Immature natural killer cell (primary cell): ENCODE data around the gene CTIF. TPM values are rescaled to one million over a fixed set of nuclear protein-coding genes. Genes with fewer than 3 reads are reported as not detected.
A peak's percentile ranks its signal among the peaks of the same experiment; 100 is the strongest.

ENCODE experiments used
- DNase-seq, 3 donors: peaks; one replicate each; pipeline ENCODE4 v3.0.0; 2022; ENCODE audit warnings: mixed read lengths in 1 of 3
- H3K27ac Mint-ChIP-seq, 6 donors: one replicate each; pipeline ENCODE4 v1.8.0; 2020; ENCODE audit warnings: mixed read lengths in 6 of 6, mild to moderate bottlenecking in 5 of 6, inconsistent platforms in 4 of 6, moderate library complexity in 3 of 6
- H3K27me3 Mint-ChIP-seq, 3 donors: one replicate each; pipeline ENCODE4 v1.8.0; 2020 to 2021; ENCODE audit warnings: low read depth in 3 of 3, mild to moderate bottlenecking in 3 of 3, mixed read lengths in 3 of 3, moderate library complexity in 3 of 3, inconsistent platforms in 1 of 3
- H3K36me3 Mint-ChIP-seq, 3 donors: one replicate each; pipeline ENCODE4 v1.8.0; 2020; ENCODE audit warnings: mixed read lengths in 3 of 3, inconsistent platforms in 2 of 3, mild to moderate bottlenecking in 2 of 3
- H3K4me1 Mint-ChIP-seq, 2 donors: one replicate each; pipeline ENCODE4 v1.8.0; 2020; ENCODE audit warnings: inconsistent platforms in 2 of 2, mild to moderate bottlenecking in 2 of 2, mixed read lengths in 2 of 2, moderate library complexity in 1 of 2
- H3K4me3 Mint-ChIP-seq, 5 donors: one replicate each; pipeline ENCODE4 v1.8.0; 2020; ENCODE audit warnings: mild to moderate bottlenecking in 5 of 5, mixed read lengths in 5 of 5, inconsistent platforms in 3 of 5, moderate library complexity in 3 of 5
- H3K9me3 Mint-ChIP-seq, 6 donors: one replicate each; pipeline ENCODE4 v1.8.0; 2020; ENCODE audit warnings: mild to moderate bottlenecking in 6 of 6, mixed read lengths in 6 of 6, inconsistent platforms in 4 of 6, moderate library complexity in 3 of 6
- polyA plus RNA-seq, 3 donors: library from polyadenylated mRNA; unstranded; fragments of 300-500 nt; fragmentation: Illumina TruSeq; gene quantifications; one replicate each; pipeline ENCODE4 v1.2.3, GENCODE V29; 2021

CTIF gene
- polyA plus RNA-seq, 3 donors from 2014 or later, result 0.28 to 1.2 TPM; not detected in 1

DNA sequence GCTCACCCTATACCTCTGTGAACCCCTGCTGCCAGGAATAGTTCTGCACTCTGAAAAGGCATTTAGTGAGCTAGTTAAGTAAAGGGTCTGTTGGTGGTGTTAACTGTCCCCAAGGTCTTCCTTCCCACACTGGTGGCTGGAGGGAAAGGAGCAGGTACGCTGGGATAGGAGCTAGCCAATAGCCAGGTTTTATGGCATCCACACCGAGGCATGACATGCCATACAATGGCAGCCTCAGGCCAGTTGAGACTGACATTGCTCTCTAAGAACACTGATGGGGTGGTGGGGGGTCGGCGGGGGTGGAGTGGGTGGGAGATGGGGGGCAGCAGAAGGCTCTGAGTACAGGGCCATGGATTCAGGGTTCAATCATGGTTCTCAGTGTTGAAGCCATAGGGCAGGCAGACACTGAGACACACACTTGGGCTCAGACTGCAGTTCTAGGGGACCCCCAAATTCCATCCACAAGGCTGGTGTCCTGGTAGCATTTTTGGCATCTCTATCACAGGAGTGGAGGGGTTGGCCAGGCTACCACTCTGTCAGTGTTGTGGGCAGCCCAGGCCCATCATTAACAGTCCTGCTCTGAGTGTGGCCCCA is 136.0 kb downstream of the CTIF start:
- no peak for DNase-seq
- H3K4me3 Mint-ChIP-seq, result no peak overlapping the region
- H3K9me3 Mint-ChIP-seq, result peaks cover 0 to 6% (median 0%) of the 10 kb centered on the region in 6 donors
- no peak overlapping the region for H3K27ac Mint-ChIP-seq
- H3K27me3 Mint-ChIP-seq, result peaks cover 0 to 2% (median 2%) of the 10 kb centered on the region in 3 donors
- H3K4me1 Mint-ChIP-seq, result peaks cover 0 to 2% of the 10 kb centered on the region in 2 donors
- H3K36me3 Mint-ChIP-seq, result peaks cover 7 to 11% (median 8%) of the 10 kb centered on the region in 3 donors

DNA sequence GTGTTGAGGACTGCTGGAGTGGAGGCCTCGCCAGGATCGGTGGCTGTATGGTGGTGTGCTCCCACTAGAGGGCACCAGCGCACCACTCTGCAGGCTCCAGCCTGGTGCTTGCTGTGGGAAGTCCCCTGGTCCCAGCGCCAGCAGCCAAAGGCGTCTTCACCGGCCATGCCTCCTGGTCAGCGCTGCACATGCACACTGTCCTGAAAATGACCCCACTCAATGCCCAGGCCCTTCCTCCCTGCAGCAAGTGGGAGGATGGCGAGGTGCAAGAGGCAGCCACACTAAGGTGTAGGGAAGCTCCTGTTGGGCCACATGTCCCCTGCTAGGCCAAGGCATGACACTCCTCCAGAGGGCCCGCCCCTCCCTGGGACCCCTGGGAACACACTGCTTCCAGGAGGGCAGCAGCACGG is 136.5 kb downstream of the CTIF start:
- Mint-ChIP-seq H3K9me3 (peaks cover 0 to 6% (median 0%) of the 10 kb centered on the region in 6 donors), H3K4me3 (no peak overlapping the region), H3K27me3 (peaks cover 0 to 2% (median 2%) of the 10 kb centered on the region in 3 donors), H3K36me3 (peaks cover 7 to 11% (median 8%) of the 10 kb centered on the region in 3 donors), H3K27ac (peak overlapping the region in 1 of 6 donors; percentile 7), H3K4me1 (peaks cover 0 to 2% of the 10 kb centered on the region in 2 donors)
- DNase-seq, result peak; percentile 77 to 80 (median 77)

DNA sequence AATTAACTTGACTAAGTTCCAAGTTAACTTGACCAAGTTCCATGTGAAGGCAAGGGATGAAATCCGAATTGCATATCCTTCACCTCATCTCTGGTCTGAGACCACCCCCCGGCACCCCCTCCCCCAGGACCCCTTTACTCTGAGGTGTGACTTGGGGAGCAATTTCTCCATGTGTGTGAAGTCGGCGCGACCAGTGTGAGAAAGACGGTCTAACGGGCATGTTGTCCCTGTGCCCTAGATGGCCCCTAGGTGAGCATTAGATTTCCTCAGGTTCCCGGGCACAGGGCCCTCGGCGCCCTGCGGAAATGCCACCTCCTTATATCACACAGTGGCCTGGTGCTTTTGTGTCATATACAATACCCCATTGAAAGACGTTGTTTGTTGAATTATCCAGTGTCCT is 137.1 kb downstream of the CTIF start:
- Mint-ChIP-seq H3K4me1 (peaks cover 0 to 2% of the 10 kb centered on the region in 2 donors), H3K27ac (no peak overlapping the region), H3K27me3 (peaks cover 0 to 2% (median 2%) of the 10 kb centered on the region in 3 donors), H3K4me3 (no peak overlapping the region), H3K9me3 (peaks cover 0 to 6% (median 0%) of the 10 kb centered on the region in 6 donors), H3K36me3 (peaks cover 7 to 9% (median 8%) of the 10 kb centered on the region in 3 donors)
- no peak for DNase-seq

DNA sequence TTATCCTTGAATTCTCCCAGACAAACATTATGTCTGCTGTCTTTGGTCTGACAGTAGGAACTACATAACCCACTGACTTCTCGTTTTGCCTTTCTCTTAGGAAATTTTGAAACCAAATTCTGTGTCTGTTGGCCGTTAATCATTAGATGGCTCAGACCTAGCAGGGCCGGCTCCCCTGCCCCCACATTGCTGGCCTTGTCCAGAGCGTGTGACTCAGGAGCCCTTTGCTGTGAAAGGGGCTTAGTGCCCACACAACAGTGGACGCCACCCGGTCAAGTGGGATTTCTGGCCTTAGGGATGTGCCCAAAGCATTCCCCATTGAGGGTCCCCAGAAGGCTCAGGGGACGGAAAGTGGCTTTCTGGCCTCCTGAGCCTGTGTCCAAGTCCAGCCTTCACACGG is 137.5 kb downstream of the CTIF start:
- Mint-ChIP-seq H3K27ac (no peak overlapping the region), H3K4me1 (peaks cover 0 to 2% of the 10 kb centered on the region in 2 donors), H3K36me3 (peaks cover 5% of the 10 kb centered on the region in 3 donors), H3K27me3 (peaks cover 0 to 2% (median 2%) of the 10 kb centered on the region in 3 donors), H3K9me3 (peaks cover 0 to 5% (median 0%) of the 10 kb centered on the region in 6 donors), H3K4me3 (no peak overlapping the region)
- DNase-seq, result no peak

DNA sequence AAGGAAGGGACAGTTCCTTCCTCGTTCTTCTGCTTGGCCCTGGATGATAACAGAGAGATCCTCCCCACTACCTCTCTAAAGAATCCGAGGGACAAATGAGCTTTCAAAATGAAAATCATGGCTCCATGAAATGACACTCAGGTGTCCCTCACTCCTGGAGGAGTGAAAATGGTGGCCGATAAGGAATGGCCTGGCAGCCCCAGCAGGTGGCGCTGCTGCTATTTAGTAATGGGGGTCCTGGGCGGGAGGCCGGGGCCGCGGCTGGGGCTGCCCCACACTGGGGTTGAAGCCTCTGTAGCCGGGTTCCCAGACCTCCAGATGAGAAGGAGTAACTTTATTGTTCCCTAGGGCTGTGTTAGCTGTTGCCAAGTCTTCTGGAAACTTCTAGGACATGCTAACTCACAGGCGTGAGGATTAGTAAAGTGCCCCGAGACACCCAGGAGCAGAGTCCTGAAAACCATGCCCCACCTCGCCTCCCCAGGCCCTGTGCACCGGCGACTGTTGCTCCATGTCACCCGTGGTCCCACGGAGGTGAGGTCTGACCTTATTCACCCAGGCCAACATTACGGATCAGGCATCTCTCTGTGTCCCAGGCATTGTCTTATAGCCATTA is 138.0 kb downstream of the CTIF start:
- DNase-seq, result peak; percentile 44 to 52 (median 52)
- no peak overlapping the region for H3K27ac Mint-ChIP-seq
- H3K4me3 Mint-ChIP-seq, result no peak overlapping the region
- H3K27me3 Mint-ChIP-seq, result peaks cover 0 to 2% (median 2%) of the 10 kb centered on the region in 3 donors
- H3K4me1 Mint-ChIP-seq, result peaks cover 0 to 2% of the 10 kb centered on the region in 2 donors
- no peaks in the 10 kb centered on the region for H3K36me3 Mint-ChIP-seq
- peaks cover 0 to under 1% (median 0%) of the 10 kb centered on the region in 6 donors for H3K9me3 Mint-ChIP-seq

DNA sequence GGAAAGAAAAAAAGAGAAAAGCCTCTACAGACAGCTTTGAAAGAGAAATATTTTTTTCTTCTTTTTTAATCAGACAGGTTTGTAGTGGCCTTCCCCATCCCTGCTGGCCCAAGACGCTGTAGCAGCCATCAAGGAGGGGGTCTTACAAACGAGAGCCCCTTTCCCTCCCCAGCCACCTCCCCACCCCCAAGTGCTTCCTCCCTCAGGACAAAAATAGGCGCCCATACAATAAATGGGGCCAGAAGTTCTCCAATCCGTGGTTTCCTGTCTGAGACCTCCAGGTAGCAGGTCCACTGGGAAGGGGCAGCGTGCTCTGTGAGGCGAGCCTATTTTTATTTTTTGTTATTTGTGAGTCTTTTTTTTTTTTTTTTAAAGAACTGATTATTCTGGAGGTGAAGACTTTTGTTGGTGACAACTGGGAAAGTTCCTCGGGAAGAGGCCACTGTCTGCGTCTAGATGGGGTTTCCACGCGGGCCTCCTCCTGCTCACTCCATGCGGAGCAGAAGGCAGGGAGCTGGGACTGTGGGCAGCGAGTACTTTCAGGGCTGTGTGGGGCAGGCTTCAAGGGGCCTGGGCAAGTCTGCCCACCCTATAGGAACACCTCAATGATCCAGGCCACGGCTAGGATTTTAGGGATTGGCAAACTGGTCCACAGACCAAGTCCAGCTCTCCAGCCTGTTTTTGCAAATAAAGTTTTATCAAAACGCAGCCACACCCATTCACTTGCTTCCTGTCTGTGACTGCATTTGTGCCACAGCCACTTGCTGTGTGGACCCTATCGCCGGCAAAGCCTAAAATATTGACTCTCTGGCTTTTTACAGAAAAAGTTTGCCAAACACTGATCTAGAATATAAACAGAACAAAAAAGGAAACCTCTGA is 139.6 kb downstream of the CTIF start:
- Mint-ChIP-seq H3K36me3 (no peaks in the 10 kb centered on the region), H3K4me1 (peaks cover 0 to 2% of the 10 kb centered on the region in 2 donors), H3K27ac (peak overlapping the region in 1 of 6 donors; percentile 52), H3K4me3 (no peak overlapping the region), H3K27me3 (peaks cover 0 to 2% (median 0%) of the 10 kb centered on the region in 3 donors), H3K9me3 (no peaks in the 10 kb centered on the region)
- no peak for DNase-seq

DNA sequence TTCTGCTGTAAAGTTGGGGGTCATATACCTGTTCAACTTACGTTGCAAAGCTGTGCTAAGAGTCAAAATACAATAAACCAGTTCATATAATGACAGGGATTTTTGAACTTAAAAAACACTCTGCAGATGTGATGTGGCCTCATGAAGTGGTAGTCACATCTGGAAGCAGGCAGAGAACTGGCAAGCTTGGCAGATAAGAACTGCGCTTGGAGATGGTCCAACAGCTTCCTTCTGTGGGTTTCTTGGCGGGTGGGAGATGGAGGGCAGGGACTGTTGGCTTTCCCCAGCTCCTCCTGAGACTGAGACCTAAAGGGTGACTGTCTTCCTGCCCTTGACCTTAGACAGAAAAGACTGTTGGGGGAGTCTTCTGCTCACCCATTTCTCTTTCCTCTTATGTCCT is 140.4 kb downstream of the CTIF start:
- Mint-ChIP-seq H3K9me3 (no peaks in the 10 kb centered on the region), H3K4me3 (no peak overlapping the region), H3K36me3 (no peaks in the 10 kb centered on the region), H3K4me1 (peaks cover 0 to 2% of the 10 kb centered on the region in 2 donors), H3K27ac (peak overlapping the region in 1 of 6 donors; percentile 52), H3K27me3 (peaks cover 0 to 2% (median 0%) of the 10 kb centered on the region in 3 donors)
- DNase-seq, result no peak

DNA sequence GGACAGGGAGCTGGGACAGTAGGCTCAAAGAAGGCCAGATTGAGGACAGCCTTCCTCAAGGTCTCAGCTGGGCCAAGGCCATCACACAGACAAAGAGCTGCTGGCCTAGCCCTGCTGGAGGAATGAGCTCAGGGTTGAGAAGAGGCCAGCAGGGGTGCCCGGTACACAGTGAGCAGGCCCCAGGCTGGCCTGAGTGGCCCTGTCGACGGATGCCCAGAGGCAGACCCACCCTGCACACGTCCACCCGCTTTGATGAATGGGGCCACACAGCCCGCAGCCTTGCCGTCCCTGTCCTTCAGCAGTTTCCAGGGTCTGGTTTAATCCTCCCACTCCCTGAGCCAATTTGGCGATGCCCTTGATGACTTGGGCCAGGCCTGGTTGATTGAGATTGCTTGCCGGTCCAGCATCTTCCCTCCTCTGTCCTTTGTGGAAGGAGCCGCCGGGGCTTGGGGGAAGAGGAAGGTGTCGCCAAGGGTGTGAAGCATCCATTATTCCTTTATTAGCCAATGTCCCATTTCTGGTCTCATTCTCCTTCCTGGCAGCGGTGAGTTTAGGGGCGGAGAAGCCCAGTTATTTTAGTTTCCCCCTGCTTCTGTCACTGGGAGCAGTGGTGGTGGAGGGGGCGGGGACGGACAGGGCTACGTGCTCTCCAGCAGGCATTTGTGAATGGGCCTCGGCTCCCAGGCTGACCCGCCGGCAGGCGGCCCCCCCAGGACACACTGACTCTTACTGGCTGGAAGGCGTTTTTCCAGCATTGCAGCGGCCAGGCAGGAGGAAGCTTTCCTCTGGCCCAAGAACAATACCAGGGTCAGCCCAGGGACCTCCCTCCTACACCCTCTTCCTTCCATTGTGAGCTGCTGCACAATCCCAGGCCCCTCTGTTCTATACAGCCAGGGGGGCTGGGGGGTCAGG is 141.8 kb downstream of the CTIF start:
- Mint-ChIP-seq H3K9me3 (no peaks in the 10 kb centered on the region), H3K27ac (no peak overlapping the region), H3K27me3 (no peaks in the 10 kb centered on the region), H3K36me3 (no peaks in the 10 kb centered on the region), H3K4me1 (no peaks in the 10 kb centered on the region), H3K4me3 (no peak overlapping the region)
- DNase-seq, result no peak

DNA sequence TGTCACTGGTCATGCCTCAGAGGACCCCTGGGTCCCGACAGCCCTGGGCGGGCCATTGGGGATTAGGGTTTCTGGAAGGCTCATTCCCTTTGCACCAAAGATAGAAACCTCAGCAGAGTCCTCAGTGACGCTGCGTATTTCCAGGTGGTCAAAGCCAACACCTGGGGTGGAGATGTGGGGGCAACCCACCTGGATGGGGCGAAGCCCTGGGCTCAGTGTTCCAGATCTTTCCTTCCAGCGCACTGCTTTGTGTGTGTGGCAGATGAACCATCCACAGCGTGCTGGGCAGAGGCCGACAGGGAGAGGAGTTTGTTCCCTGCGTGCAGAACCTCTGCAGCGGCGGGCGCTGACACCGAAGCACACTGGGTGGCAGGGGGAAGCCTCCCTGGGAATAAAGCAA is 143.9 kb downstream of the CTIF start:
- H3K4me1 Mint-ChIP-seq, result no peaks in the 10 kb centered on the region
- H3K36me3 Mint-ChIP-seq, result no peaks in the 10 kb centered on the region
- no peak overlapping the region for H3K4me3 Mint-ChIP-seq
- no peaks in the 10 kb centered on the region for H3K9me3 Mint-ChIP-seq
- no peak for DNase-seq
- no peaks in the 10 kb centered on the region for H3K27me3 Mint-ChIP-seq
- no peak overlapping the region for H3K27ac Mint-ChIP-seq

DNA sequence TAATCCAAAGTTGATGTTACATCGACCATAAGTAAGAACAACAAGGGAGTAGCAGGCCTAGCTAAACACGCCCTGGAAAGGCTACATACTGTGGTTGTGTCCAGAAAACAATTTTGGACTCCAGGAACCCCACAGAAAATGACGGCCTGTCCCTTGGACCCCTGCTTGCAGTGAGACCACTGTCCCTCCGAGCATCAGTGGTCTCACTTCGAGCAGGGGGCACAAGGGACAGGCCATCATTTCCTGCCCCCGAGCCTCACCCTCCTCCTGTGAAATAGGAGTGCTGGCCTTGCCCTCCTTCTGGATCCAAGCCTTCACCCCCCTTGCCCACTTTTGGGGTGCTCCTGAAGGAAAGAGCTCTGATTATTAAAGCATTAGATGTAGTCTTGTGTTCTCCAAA is 144.4 kb downstream of the CTIF start:
- no peaks in the 10 kb centered on the region for H3K4me1 Mint-ChIP-seq
- no peaks in the 10 kb centered on the region for H3K9me3 Mint-ChIP-seq
- no peak for DNase-seq
- no peak overlapping the region for H3K4me3 Mint-ChIP-seq
- no peaks in the 10 kb centered on the region for H3K27me3 Mint-ChIP-seq
- H3K27ac Mint-ChIP-seq, result no peak overlapping the region
- H3K36me3 Mint-ChIP-seq, result no peaks in the 10 kb centered on the region

DNA sequence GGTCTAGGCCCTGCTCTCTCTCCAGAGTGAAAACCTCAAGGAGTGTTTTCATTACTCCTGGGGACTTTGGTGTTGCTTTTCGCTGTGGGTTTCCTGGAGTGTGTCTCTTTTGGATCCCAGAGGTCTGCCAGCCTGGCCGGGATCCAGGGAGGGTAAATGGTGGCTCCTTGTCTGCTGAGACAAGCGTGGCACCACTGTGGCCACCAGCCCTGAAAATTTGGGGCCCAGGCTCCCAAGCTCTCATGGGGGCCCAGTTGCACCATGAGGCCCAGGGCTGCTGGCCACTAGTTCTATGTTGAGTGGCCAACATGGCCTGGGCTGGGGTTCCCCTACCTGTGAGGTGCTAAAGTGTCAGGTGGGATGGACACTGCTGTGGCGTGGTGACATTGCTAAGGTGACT is 144.8 kb downstream of the CTIF start:
- Mint-ChIP-seq H3K36me3 (no peaks in the 10 kb centered on the region), H3K27ac (no peak overlapping the region), H3K27me3 (peaks cover 0 to under 1% (median 0%) of the 10 kb centered on the region in 3 donors), H3K4me3 (no peak overlapping the region), H3K9me3 (no peaks in the 10 kb centered on the region), H3K4me1 (no peaks in the 10 kb centered on the region)
- DNase-seq, result no peak

DNA sequence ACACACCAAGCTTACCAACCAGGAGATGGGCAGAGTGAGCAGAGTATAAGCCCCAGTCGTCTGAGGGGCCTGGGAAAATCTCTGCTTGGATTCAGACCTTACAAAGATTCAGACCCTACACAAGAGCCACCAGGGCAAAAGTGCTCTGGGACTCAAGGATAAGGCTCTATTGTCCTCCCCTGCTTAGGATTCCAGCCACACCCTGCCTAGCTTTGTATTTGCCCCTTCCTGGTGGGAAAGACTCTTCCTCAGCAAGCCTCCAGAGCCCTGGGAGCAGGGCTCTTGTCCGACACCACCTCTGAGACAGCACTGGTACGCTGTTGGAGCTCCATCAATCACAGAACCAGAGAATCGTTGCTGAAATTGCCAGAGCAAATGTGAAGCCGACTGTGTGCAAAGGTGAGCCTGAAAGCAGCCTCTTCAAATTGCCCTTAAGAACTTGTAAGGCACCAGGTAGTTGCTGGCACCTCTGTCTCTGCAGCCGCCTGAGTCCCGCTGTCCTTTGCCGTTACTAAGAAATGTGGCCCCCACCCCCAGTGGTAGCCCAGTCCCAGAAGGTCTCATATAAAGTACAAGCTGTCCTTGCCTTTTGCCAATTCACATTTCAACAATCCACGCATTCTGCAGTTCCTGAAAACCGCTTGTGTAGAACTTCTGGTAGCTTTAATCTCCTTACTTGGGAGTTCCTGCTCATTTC is 148.7 kb downstream of the CTIF start:
- Mint-ChIP-seq H3K9me3 (no peaks in the 10 kb centered on the region), H3K27me3 (peaks cover 0 to 4% (median 1%) of the 10 kb centered on the region in 3 donors), H3K4me1 (no peaks in the 10 kb centered on the region), H3K36me3 (peaks cover 0 to 3% (median 0%) of the 10 kb centered on the region in 3 donors), H3K27ac (no peak overlapping the region), H3K4me3 (no peak overlapping the region)
- DNase-seq, result no peak

DNA sequence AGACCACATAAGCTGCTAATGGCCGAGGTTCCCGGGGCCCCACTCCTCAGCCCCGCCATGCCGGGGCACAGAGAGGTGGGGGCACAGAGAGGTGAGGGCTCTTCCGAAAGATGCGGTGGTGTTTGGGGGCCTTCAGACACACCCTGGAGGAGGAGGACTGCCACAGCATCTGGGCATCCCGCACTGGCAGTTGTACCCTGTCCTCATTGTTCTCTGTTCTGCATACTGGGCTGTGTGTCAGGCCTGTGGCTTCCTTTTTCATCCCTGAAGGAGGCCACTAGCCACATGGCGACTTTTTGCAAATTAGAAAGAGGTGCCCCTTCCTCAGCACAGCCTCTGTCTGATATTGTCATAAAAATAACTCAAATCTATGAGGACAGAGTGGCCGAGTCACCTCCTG is 150.1 kb downstream of the CTIF start:
- Mint-ChIP-seq H3K4me1 (no peaks in the 10 kb centered on the region), H3K9me3 (no peaks in the 10 kb centered on the region), H3K4me3 (no peak overlapping the region), H3K36me3 (peaks cover 0 to 3% (median 0%) of the 10 kb centered on the region in 3 donors), H3K27ac (no peak overlapping the region), H3K27me3 (peaks cover 0 to 4% (median 1%) of the 10 kb centered on the region in 3 donors)
- DNase-seq, result no peak
